Neural cell (in vitro differentiated cells): ENCODE data around the gene PTPRK. TPM values are rescaled to one million over a fixed set of nuclear protein-coding genes. Genes with fewer than 3 reads are reported as not detected.

Experiments used
- H2AFZ ChIP-seq: fragments of 200-600, 300-800 bp; sonication (generic), shearing (Covaris generic); 2 replicates; pipeline ENCODE4 v1.6.0; 2014; ENCODE audit warnings: low read depth, mild to moderate bottlenecking, antibody characterized with exemption, low read length, moderate library complexity
- H3F3A ChIP-seq: fragments of 200-600 bp; shearing (Covaris generic); 2 replicates; pipeline ENCODE4 v1.6.1; 2016; ENCODE audit warnings: mild to moderate bottlenecking, moderate library complexity, mixed read lengths, antibody characterized with exemption, low read length; ENCODE audit not compliant: insufficient read depth, poor library complexity, severe bottlenecking
- H3K27ac ChIP-seq: fragments of 200-600, 300-800 bp; sonication (generic), shearing (Covaris generic); 2 replicates; pipeline ENCODE4 v1.5.1; 2014; ENCODE audit warnings: mild to moderate bottlenecking, low read length, moderate library complexity
- H3K27me3 ChIP-seq: fragments of 300-800, 200-600 bp; sonication (generic), shearing (Covaris generic); 2 replicates; pipeline ENCODE4 v1.6.0; 2014; ENCODE audit warnings: mild to moderate bottlenecking, low read depth, low read length, moderate library complexity; ENCODE audit not compliant: insufficient read depth
- H3K36me3 ChIP-seq: fragments of 300-800, 200-600 bp; sonication (generic), shearing (Covaris generic); 2 replicates; pipeline ENCODE4 v1.5.1; 2014; ENCODE audit warnings: mild to moderate bottlenecking, antibody characterized with exemption, low read length, moderate library complexity; ENCODE audit not compliant: insufficient read depth
- H3K4me2 ChIP-seq: fragments of 300-800, 200-600 bp; sonication (generic), shearing (Covaris generic); 2 replicates; pipeline ENCODE4 v1.6.0; 2014; ENCODE audit warnings: mild to moderate bottlenecking, low read length
- H3K4me3 ChIP-seq: fragments of 300-800, 200-600 bp; sonication (generic), shearing (Covaris generic); 2 replicates; pipeline ENCODE4 v1.5.1; 2014; ENCODE audit warnings: mild to moderate bottlenecking, low read length, moderate library complexity
- H3K79me2 ChIP-seq: fragments of 200-600 bp; shearing (Covaris generic); replicated peaks from 2 replicates; pipeline ENCODE4 v1.6.0; 2014; ENCODE audit warnings: mild to moderate bottlenecking, low read length, moderate library complexity; ENCODE audit not compliant: insufficient read depth
- H3K9ac ChIP-seq: fragments of 300-800, 200-600 bp; sonication (generic), shearing (Covaris generic); 2 replicates; pipeline ENCODE4 v1.6.1; 2016; ENCODE audit warnings: mild to moderate bottlenecking, low read length, mixed read lengths
- H3K9me2 ChIP-seq: fragments of 200-600 bp; shearing (Covaris generic); 2 replicates; pipeline ENCODE4 v1.6.1; 2016; ENCODE audit warnings: mild to moderate bottlenecking, low read length, mixed read lengths; ENCODE audit not compliant: insufficient read depth
- H3K9me3 ChIP-seq: fragments of 200-600, 300-800 bp; sonication (generic), shearing (Covaris generic); 2 replicates; pipeline ENCODE4 v1.6.1; 2016; ENCODE audit warnings: mild to moderate bottlenecking, mixed run types, low read length, moderate library complexity, mixed read lengths
- H4K20me1 ChIP-seq: fragments of 200-600 bp; shearing (Covaris generic); 2 replicates; pipeline ENCODE4 v1.6.1; 2016; ENCODE audit warnings: mild to moderate bottlenecking, mixed run types; ENCODE audit not compliant: insufficient read depth
- CTCF ChIP-seq: fragments of 450-650 bp; IDR thresholded peaks from 2 replicates; pipeline ENCODE4 v1.5.1; 2014; ENCODE audit warnings: antibody characterized with exemption, mild to moderate bottlenecking, moderate library complexity; ENCODE audit not compliant: poor library complexity, severe bottlenecking
- EP300 ChIP-seq: fragments of 450-650 bp; conservative IDR thresholded peaks from 2 replicates; pipeline ENCODE4 v1.6.1; 2014; ENCODE audit warnings: antibody characterized with exemption, mild to moderate bottlenecking, moderate library complexity; ENCODE audit not compliant: poor library complexity, severe bottlenecking
- MXI1 ChIP-seq: fragments of 450-650 bp; conservative IDR thresholded peaks from 2 replicates; pipeline ENCODE4 v1.6.1; 2014; ENCODE audit warnings: antibody characterized with exemption, mild to moderate bottlenecking; ENCODE audit not compliant: poor library complexity, severe bottlenecking
- POLR2AphosphoS5 ChIP-seq: IDR thresholded peaks from 2 replicates; pipeline ENCODE4 v1.6.1; 2012
- RAD21 ChIP-seq: fragments of 450-650 bp; conservative IDR thresholded peaks from 2 replicates; pipeline ENCODE4 v1.6.1; 2014; ENCODE audit warnings: antibody characterized with exemption, mild to moderate bottlenecking, moderate library complexity
- REST ChIP-seq: IDR thresholded peaks from 2 replicates; pipeline ENCODE4 v1.6.1; 2012; ENCODE audit warnings: borderline replicate concordance
- SMC3 ChIP-seq: fragments of 450-650 bp; conservative IDR thresholded peaks from 2 replicates; pipeline ENCODE4 v1.6.1; 2014; ENCODE audit warnings: antibody characterized with exemption, mild to moderate bottlenecking, moderate library complexity; ENCODE audit not compliant: poor library complexity
- TAF1 ChIP-seq: IDR thresholded peaks from 2 replicates; pipeline ENCODE4 v1.6.1; 2012; ENCODE audit warnings: low read depth
- polyA plus RNA-seq: library from polyadenylated mRNA; depleted of rRNA; stranded (reverse); fragments of >200 nt; gene quantifications from 2 replicates; pipeline ENCODE4 v1.2.3, GENCODE V29; 2014

The PTPRK gene
- polyA plus RNA-seq, 1 donor from 2014 or later = 10.4 TPM

- H3K79me2 ChIP-seq = no peaks in the 10 kb centered on the region
- H3K4me3 ChIP-seq = no peak overlapping the region
- H2AFZ ChIP-seq = no peak overlapping the region
- no peak overlapping the region for H3K27ac ChIP-seq
- H3K36me3 ChIP-seq = no peaks in the 10 kb centered on the region
- no peak overlapping the region for H3K9ac ChIP-seq
- TF ChIP-seq RAD21 = no peak
- TF ChIP-seq REST = no peak
- no peak for TF ChIP-seq TAF1
- no peak for TF ChIP-seq MXI1
- no peak for TF ChIP-seq SMC3
- H3K27me3 ChIP-seq = no peaks in the 10 kb centered on the region
- no peaks in the 10 kb centered on the region for H3K9me3 ChIP-seq
- H3F3A ChIP-seq = no peaks in the 10 kb centered on the region
- H3K4me2 ChIP-seq = no peak overlapping the region
- H3K9me2 ChIP-seq = no peaks in the 10 kb centered on the region
- H4K20me1 ChIP-seq = no peaks in the 10 kb centered on the region
Observed at GRCh38 chr6:128414943-128415342, 105.5 kb downstream of the PTPRK start.

GRCh38 chr6:128413291-128413690 is 107.1 kb downstream of the PTPRK start:
- H3K27me3 ChIP-seq = no peaks in the 10 kb centered on the region
- H3K36me3 ChIP-seq = no peaks in the 10 kb centered on the region
- no peak overlapping the region for H3K4me2 ChIP-seq
- no peaks in the 10 kb centered on the region for H3K9me3 ChIP-seq
- no peak overlapping the region for H3K27ac ChIP-seq
- H3K9me2 ChIP-seq = no peaks in the 10 kb centered on the region
- no peaks in the 10 kb centered on the region for H3K79me2 ChIP-seq
- H3F3A ChIP-seq = no peaks in the 10 kb centered on the region
- H3K4me3 ChIP-seq = no peak overlapping the region
- no peak overlapping the region for H3K9ac ChIP-seq
- TF ChIP-seq SMC3 (no peak), POLR2AphosphoS5 (no peak), MXI1 (no peak), RAD21 (no peak), REST (no peak), CTCF (no peak), TAF1 (no peak), EP300 (no peak)
- no peaks in the 10 kb centered on the region for H4K20me1 ChIP-seq
- no peak overlapping the region for H2AFZ ChIP-seq
